Measurements from ENCODE around the gene FANCC. TPM values are rescaled to one million over a fixed set of nuclear protein-coding genes. Genes with fewer than 3 reads are reported as not detected.
A peak's percentile ranks its signal among the peaks of the same experiment; 100 is the strongest.

The FANCC gene
- polyA plus RNA-seq, 1 of the 3 experiments (the other 2 are of a cell fraction): 3.5 TPM

GRCh38 chr9:95118596-95118995 lies 198.9 kb downstream of the FANCC start (continued):
- TF ChIP-seq RXRA (IDR thresholded peaks at IDR 0.05; ENCODE audit: borderline replicate concordance, low read depth): no peak

- no peaks in the 10 kb centered on the region for H3K9me2 ChIP-seq
- H2AFZ ChIP-seq (ENCODE audit: low read depth): no peak overlapping the region
- TF ChIP-seq ELF1 (IDR thresholded peaks at IDR 0.05) (no peak), REST (IDR thresholded peaks at IDR 0.05; ENCODE audit: low read depth, low read length) (no peak), RCOR1 (IDR thresholded peaks at IDR 0.05; ENCODE audit: low read length) (no peak), SMC3 (IDR thresholded peaks at IDR 0.05; ENCODE audit: low read depth, low read length) (no peak), NRF1 (IDR thresholded peaks at IDR 0.05; ENCODE audit: low read depth, low read length) (no peak), POLR2AphosphoS5 (IDR thresholded peaks at IDR 0.05; ENCODE audit: low read depth, low read length) (no peak), TAF1 (IDR thresholded peaks at IDR 0.05; ENCODE audit: borderline replicate concordance, low read depth, low read length) (no peak)
- POLR2A ChIA-PET: no interaction called here
- no peak for DNase-seq
- H3K4me2 ChIP-seq: no peak overlapping the region
- H3K9me3 ChIP-seq: no peaks in the 10 kb centered on the region
- no peak overlapping the region for H3K4me3 ChIP-seq (ENCODE audit: low read depth in 2 of 2, low read length in 1 of 2)
- no peaks in the 10 kb centered on the region for H3K79me2 ChIP-seq (ENCODE audit: insufficient read depth)
- CTCF ChIA-PET: interaction anchor here (1.0 to 5.8 kb wide), 7 partner anchors 9 to 436 kb away, joined by 3 to 33 read pairs (median 6); no protein-coding TSS in a partner anchor
- 75% methylated on average over 1 of the region's 1 CpG for WGBS (ENCODE audit: low lambda C conversion rate)
- H3K36me3 ChIP-seq (replicated peaks in 1 of 2; ENCODE audit: control insufficient read depth in 1 of 2, insufficient read depth in 2 of 2, low read length in 1 of 2): peaks cover 0 to 6% of the 10 kb centered on the region in 2 experiments
- no peaks in the 10 kb centered on the region for H3K27me3 ChIP-seq (ENCODE audit: insufficient read depth)
- H3K9ac ChIP-seq: no peak overlapping the region
- H3K4me1 ChIP-seq (ENCODE audit: control insufficient read depth in 1 of 2, insufficient read depth in 2 of 2, low read depth in 1 of 2, low read length in 1 of 2): peaks cover 0 to 14% of the 10 kb centered on the region in 2 experiments; a peak in 2 of 4 replicates
- peak overlapping the region in 1 of 2 experiments; percentile 31; a peak in 1 of 4 replicates for H3K27ac ChIP-seq (ENCODE audit: low read depth in 2 of 2, low read length in 1 of 2)
- H4K20me1 ChIP-seq (ENCODE audit: insufficient read depth): no peaks in the 10 kb centered on the region
- no peaks in the 10 kb centered on the region for H3F3A ChIP-seq (replicated peaks; ENCODE audit: insufficient read depth)
Observed at GRCh38 chr9:95116808-95117204, 200.7 kb downstream of the FANCC start.

GRCh38 chr9:95116002-95116807 lies 201.3 kb downstream of the FANCC start:
- Histone ChIP-seq H4K20me1 (ENCODE audit: insufficient read depth) (no peaks in the 10 kb centered on the region), H3K4me1 (ENCODE audit: control insufficient read depth in 1 of 2, insufficient read depth in 2 of 2, low read depth in 1 of 2, low read length in 1 of 2) (peaks cover 0 to 11% of the 10 kb centered on the region in 2 experiments; a peak in 2 of 4 replicates), H3F3A (replicated peaks; ENCODE audit: insufficient read depth) (no peaks in the 10 kb centered on the region), H3K4me2 (no peak overlapping the region), H3K36me3 (replicated peaks in 1 of 2; ENCODE audit: control insufficient read depth in 1 of 2, insufficient read depth in 2 of 2, low read length in 1 of 2) (peaks cover 0 to 12% of the 10 kb centered on the region in 2 experiments), H3K27ac (ENCODE audit: low read depth in 2 of 2, low read length in 1 of 2) (peak overlapping the region in 1 of 2 experiments; percentile 31; a peak in 1 of 4 replicates), H3K9ac (no peak overlapping the region), H3K4me3 (ENCODE audit: low read depth in 2 of 2, low read length in 1 of 2) (no peak overlapping the region), H2AFZ (ENCODE audit: low read depth) (no peak overlapping the region), H3K79me2 (ENCODE audit: insufficient read depth) (no peaks in the 10 kb centered on the region), H3K9me2 (no peaks in the 10 kb centered on the region), H3K27me3 (ENCODE audit: insufficient read depth) (no peaks in the 10 kb centered on the region), H3K9me3 (no peaks in the 10 kb centered on the region)
- ChIA-PET CTCF (interaction anchor here (0.8 to 5.8 kb wide), 8 partner anchors 12 to 435 kb away, joined by 3 to 33 read pairs (median 4); no protein-coding TSS in a partner anchor), POLR2A (no interaction called here)
- no peak for DNase-seq
- 90% methylated on average over 11 of the region's 11 CpGs for WGBS (ENCODE audit: low lambda C conversion rate)
- TF ChIP-seq EZH2phosphoT487 (IDR thresholded peaks at IDR 0.05; ENCODE audit: borderline replicate concordance, low read depth) (no peak), RAD21 (IDR thresholded peaks at IDR 0.05; ENCODE audit: low read length) (0 out of 2 replicates have a peak, but pooled peaks have one; percentile 16), CTCF (IDR thresholded peaks at IDR 0.05) (peak; percentile 23)
